GM12875 (cell line): ENCODE data around the gene ESYT2.

Experiments
- H3K4me3 ChIP-seq: one replicate; pipeline ENCODE4 v1.5.1; 2011; ENCODE audit warnings: low read depth, low read length, control low read depth
- CTCF ChIP-seq: IDR thresholded peaks from 2 replicates; pipeline ENCODE4 v1.5.1; 2011; ENCODE audit warnings: low read depth, mild to moderate bottlenecking, control low read depth, inconsistent platforms, low read length, moderate library complexity, borderline replicate concordance; ENCODE audit not compliant: insufficient read depth

Gene ESYT2

GRCh38 chr7:158781974-158782664, 47.2 kb downstream of the ESYT2 start:
- no peak overlapping the region for H3K4me3 ChIP-seq
- TF ChIP-seq CTCF: no peak

- TF ChIP-seq CTCF: no peak
- H3K4me3 ChIP-seq: no peak overlapping the region
These were observed 47.9 kb downstream of the ESYT2 start for GRCh38 chr7:158781217-158781973.

- TF ChIP-seq CTCF: no peak
- H3K4me3 ChIP-seq: no peak overlapping the region
These were observed 50.0 kb downstream of the ESYT2 start for GRCh38 chr7:158779061-158780000.

- H3K4me3 ChIP-seq: no peak overlapping the region
- no peak for TF ChIP-seq CTCF
These were observed 50.8 kb downstream of the ESYT2 start for GRCh38 chr7:158778471-158778870.

GRCh38 chr7:158777793-158778192, 51.5 kb downstream of the ESYT2 start:
- TF ChIP-seq CTCF: no peak

GRCh38 chr7:158776474-158776873, 52.8 kb downstream of the ESYT2 start:
- TF ChIP-seq CTCF: no peak
- H3K4me3 ChIP-seq: no peak overlapping the region

More at GRCh38 chr7:158777793-158778192, 51.5 kb downstream of the ESYT2 start:
- no peak overlapping the region for H3K4me3 ChIP-seq
